A549 (cell line): ENCODE results near the gene CENPM.

Experiments
- BCL3 ChIP-seq: fragments of >200 bp; sonication (Bioruptor Twin); formaldehyde crosslinking; IDR thresholded peaks from 3 replicates; pipeline ENCODE4 v1.6.1; 2016
- CBX8 ChIP-seq: fragments of 200-600 bp; sonication (generic); IDR thresholded peaks from 2 replicates; pipeline ENCODE4 v1.6.1; 2016
- CTCF ChIP-seq: fragments of >200 bp; sonication (Bioruptor Twin); formaldehyde crosslinking; IDR thresholded peaks from 3 replicates; pipeline ENCODE4 v1.5.1; 2016
- ELK1 ChIP-seq: fragments of 150-350 bp; IDR thresholded peaks from 2 replicates; pipeline ENCODE4 v1.6.1; 2014; ENCODE audit warnings: low read depth, mild to moderate bottlenecking, low read length
- EP300 ChIP-seq, 2 experiments: fragments of >200 bp; sonication (Bioruptor Twin); formaldehyde crosslinking; IDR thresholded peaks; 2 replicates in 1 of 2; 3 replicates in 1 of 2; pipeline ENCODE4 v1.6.1; 2016 to 2017
- FOSL2 ChIP-seq, 2 experiments: fragments of 450-650 bp in 1 of 2; fragments of >200 bp in 1 of 2; sonication (Bioruptor Twin) in 1 of 2; formaldehyde crosslinking; IDR thresholded peaks; 2 replicates each; pipeline versions ENCODE4 v1.5.0 to v1.6.1; 2016 to 2020; ENCODE audit warnings: mild to moderate bottlenecking in 1 of 2, moderate library complexity in 1 of 2
- MAX ChIP-seq: IDR thresholded peaks from 2 replicates; pipeline ENCODE4 v1.6.1; 2012
- PBX3 ChIP-seq: IDR thresholded peaks from 2 replicates; pipeline ENCODE4 v1.6.1; 2012
- POLR2A ChIP-seq: IDR thresholded peaks from 2 replicates; pipeline ENCODE4 v1.6.1; 2012; ENCODE audit warnings: mild to moderate bottlenecking, low read length
- RCOR1 ChIP-seq: fragments of 150-350 bp; IDR thresholded peaks from 2 replicates; pipeline ENCODE4 v1.6.1; 2014; ENCODE audit warnings: antibody characterized with exemption, low read length, low read depth
- REST ChIP-seq: fragments of 200-600 bp; sonication (generic); IDR thresholded peaks from 2 replicates; pipeline ENCODE4 v1.6.1; 2016; ENCODE audit warnings: antibody characterized with exemption, mild to moderate bottlenecking, moderate library complexity
- RNF2 ChIP-seq: fragments of 200-600 bp; sonication (generic); IDR thresholded peaks from 2 replicates; pipeline ENCODE4 v1.6.1; 2016; ENCODE audit warnings: low read depth, mild to moderate bottlenecking, antibody characterized with exemption, moderate library complexity, borderline replicate concordance
- SMC3 ChIP-seq: fragments of >200 bp; sonication (Bioruptor Twin); formaldehyde crosslinking; IDR thresholded peaks from 3 replicates; pipeline ENCODE4 v1.6.1; 2018; ENCODE audit warnings: inconsistent platforms

GRCh38 chr22:41974691-41975290 is 27.8 kb upstream of the CENPM start:
- TF ChIP-seq CTCF (no peak), RNF2 (no peak), POLR2A (no peak), SMC3 (no peak), ELK1 (no peak), REST (no peak), CBX8 (no peak), EP300 (IDR thresholded peaks at IDR 0.05) (no peak), RCOR1 (no peak), MAX (no peak), PBX3 (no peak), FOSL2 (IDR thresholded peaks at IDR 0.05) (no peak), FOSL2 (CRISPR knock-in tag; IDR thresholded peaks at IDR 0.05) (no peak), BCL3 (no peak)
